ENCODE data around the gene ARHGDIA. TPM values are rescaled to one million over a fixed set of nuclear protein-coding genes. Genes with fewer than 3 reads are reported as not detected.

ARHGDIA gene
- total RNA-seq, 1 donor from 2014 or later, result 396 TPM

- DNase-seq (no peak), ATAC-seq (ENCODE audit: low read depth) (no peak)
- H3K4me3 Mint-ChIP-seq, result no peak overlapping the region
- peaks cover 46% of the 10 kb centered on the region for H3K36me3 Mint-ChIP-seq (ENCODE audit: low read depth)
- TF ChIP-seq CTCF (IDR thresholded peaks at IDR 0.05), result no peak
- CTCF ChIA-PET, result no interaction called here
- POLR2A ChIA-PET, result no interaction called here
- intact Hi-C loops (cut with micrococcal nuclease), result no loop called here
- H3K27ac Mint-ChIP-seq, result no peak overlapping the region
- H3K4me1 Mint-ChIP-seq, result no peaks in the 10 kb centered on the region
- no peaks in the 10 kb centered on the region for H3K27me3 Mint-ChIP-seq
- H3K9me3 Mint-ChIP-seq, result no peaks in the 10 kb centered on the region
Observed at GRCh38 chr17:81843713-81844326, 27.3 kb downstream of the ARHGDIA start.

GRCh38 chr17:81842725-81843504 is 28.2 kb downstream of the ARHGDIA start:
- no peak for TF ChIP-seq CTCF (IDR thresholded peaks at IDR 0.05)
- peaks cover 44% of the 10 kb centered on the region for H3K36me3 Mint-ChIP-seq (ENCODE audit: low read depth)
- ATAC-seq (ENCODE audit: low read depth) (no peak), DNase-seq (no peak)
- no peaks in the 10 kb centered on the region for H3K9me3 Mint-ChIP-seq
- ChIA-PET POLR2A (no interaction called here), CTCF (no interaction called here)
- H3K27me3 Mint-ChIP-seq, result no peaks in the 10 kb centered on the region
- no peaks in the 10 kb centered on the region for H3K4me1 Mint-ChIP-seq
- H3K4me3 Mint-ChIP-seq, result no peak overlapping the region
- intact Hi-C loops (cut with micrococcal nuclease), result no loop called here
- H3K27ac Mint-ChIP-seq, result no peak overlapping the region

- H3K27me3 Mint-ChIP-seq, result no peaks in the 10 kb centered on the region
- DNase-seq, result no peak
- TF ChIP-seq CTCF (IDR thresholded peaks at IDR 0.05), result no peak
- ATAC-seq (ENCODE audit: low read depth), result no peak
- intact Hi-C loops (cut with micrococcal nuclease), result no loop called here
- H3K4me1 Mint-ChIP-seq, result no peaks in the 10 kb centered on the region
- H3K27ac Mint-ChIP-seq, result no peak overlapping the region
- H3K4me3 Mint-ChIP-seq, result no peak overlapping the region
- ChIA-PET POLR2A (interaction anchor here (0.6 kb wide), 1 partner anchor 33 kb away, joined by 5 read pairs; no protein-coding TSS in a partner anchor), CTCF (no interaction called here)
- H3K9me3 Mint-ChIP-seq, result no peaks in the 10 kb centered on the region
- H3K36me3 Mint-ChIP-seq (ENCODE audit: low read depth), result peaks cover 43% of the 10 kb centered on the region
Observed at GRCh38 chr17:81842378-81842724, 28.8 kb downstream of the ARHGDIA start.

GRCh38 chr17:81841866-81842265 is 29.3 kb downstream of the ARHGDIA start:
- no peaks in the 10 kb centered on the region for H3K27me3 Mint-ChIP-seq
- intact Hi-C loops (cut with micrococcal nuclease), result no loop called here
- DNase-seq (no peak), ATAC-seq (ENCODE audit: low read depth) (no peak)
- H3K36me3 Mint-ChIP-seq (ENCODE audit: low read depth), result peaks cover 38% of the 10 kb centered on the region
- no peaks in the 10 kb centered on the region for H3K4me1 Mint-ChIP-seq
- ChIA-PET POLR2A (interaction anchor here (0.6 kb wide), 1 partner anchor 34 kb away, joined by 5 read pairs; no protein-coding TSS in a partner anchor), CTCF (no interaction called here)
- H3K27ac Mint-ChIP-seq, result no peak overlapping the region
- H3K9me3 Mint-ChIP-seq, result no peaks in the 10 kb centered on the region
- TF ChIP-seq CTCF (IDR thresholded peaks at IDR 0.05), result no peak
- H3K4me3 Mint-ChIP-seq, result no peak overlapping the region

Measured in activated B cell treated with CpG ODN at 0.5 μM for 24 hours (primary cell).